Measurements from ENCODE around the gene IL5.

DNA sequence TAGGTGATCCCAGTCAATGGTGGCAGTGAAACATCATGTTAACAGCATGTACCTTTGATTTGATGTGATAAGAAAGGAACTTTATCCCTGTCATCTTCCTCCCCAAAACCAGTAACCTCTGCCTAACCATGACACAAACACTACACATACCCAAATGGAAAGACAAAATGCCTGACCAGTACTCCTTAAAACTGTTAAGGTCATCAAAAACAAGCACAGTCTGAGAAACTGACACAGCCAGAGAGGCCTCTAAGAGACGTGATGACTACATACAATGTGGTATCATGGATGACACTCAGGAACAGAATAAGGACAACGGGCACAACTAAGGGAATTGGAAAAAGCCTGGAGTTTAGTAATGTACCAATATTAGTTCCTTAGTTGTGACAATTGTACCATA, 3.9 kb upstream of the IL5 start:
- TF ChIP-seq, protein P1, sequence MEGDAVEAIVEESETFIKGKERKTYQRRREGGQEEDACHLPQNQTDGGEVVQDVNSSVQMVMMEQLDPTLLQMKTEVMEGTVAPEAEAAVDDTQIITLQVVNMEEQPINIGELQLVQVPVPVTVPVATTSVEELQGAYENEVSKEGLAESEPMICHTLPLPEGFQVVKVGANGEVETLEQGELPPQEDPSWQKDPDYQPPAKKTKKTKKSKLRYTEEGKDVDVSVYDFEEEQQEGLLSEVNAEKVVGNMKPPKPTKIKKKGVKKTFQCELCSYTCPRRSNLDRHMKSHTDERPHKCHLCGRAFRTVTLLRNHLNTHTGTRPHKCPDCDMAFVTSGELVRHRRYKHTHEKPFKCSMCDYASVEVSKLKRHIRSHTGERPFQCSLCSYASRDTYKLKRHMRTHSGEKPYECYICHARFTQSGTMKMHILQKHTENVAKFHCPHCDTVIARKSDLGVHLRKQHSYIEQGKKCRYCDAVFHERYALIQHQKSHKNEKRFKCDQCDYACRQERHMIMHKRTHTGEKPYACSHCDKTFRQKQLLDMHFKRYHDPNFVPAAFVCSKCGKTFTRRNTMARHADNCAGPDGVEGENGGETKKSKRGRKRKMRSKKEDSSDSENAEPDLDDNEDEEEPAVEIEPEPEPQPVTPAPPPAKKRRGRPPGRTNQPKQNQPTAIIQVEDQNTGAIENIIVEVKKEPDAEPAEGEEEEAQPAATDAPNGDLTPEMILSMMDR (IDR thresholded peaks at IDR 0.05; ENCODE audit: low read depth, low read length, missing input control) = no peak
- TF ChIP-seq RXRA (IDR thresholded peaks at IDR 0.05) (no peak), JUND (IDR thresholded peaks at IDR 0.05) (no peak), RAD21 (IDR thresholded peaks at IDR 0.05) (no peak), EGR1 (IDR thresholded peaks at IDR 0.05; ENCODE audit: low read depth in 2 of 2) (no peak), YY1 (IDR thresholded peaks at IDR 0.05) (no peak), NR2F2 (IDR thresholded peaks at IDR 0.05) (no peak)
- TF ChIP-seq, protein P2, sequence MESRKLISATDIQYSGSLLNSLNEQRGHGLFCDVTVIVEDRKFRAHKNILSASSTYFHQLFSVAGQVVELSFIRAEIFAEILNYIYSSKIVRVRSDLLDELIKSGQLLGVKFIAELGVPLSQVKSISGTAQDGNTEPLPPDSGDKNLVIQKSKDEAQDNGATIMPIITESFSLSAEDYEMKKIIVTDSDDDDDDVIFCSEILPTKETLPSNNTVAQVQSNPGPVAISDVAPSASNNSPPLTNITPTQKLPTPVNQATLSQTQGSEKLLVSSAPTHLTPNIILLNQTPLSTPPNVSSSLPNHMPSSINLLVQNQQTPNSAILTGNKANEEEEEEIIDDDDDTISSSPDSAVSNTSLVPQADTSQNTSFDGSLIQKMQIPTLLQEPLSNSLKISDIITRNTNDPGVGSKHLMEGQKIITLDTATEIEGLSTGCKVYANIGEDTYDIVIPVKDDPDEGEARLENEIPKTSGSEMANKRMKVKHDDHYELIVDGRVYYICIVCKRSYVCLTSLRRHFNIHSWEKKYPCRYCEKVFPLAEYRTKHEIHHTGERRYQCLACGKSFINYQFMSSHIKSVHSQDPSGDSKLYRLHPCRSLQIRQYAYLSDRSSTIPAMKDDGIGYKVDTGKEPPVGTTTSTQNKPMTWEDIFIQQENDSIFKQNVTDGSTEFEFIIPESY (IDR thresholded peaks at IDR 0.05) = no peak
- TF ChIP-seq, protein P3, sequence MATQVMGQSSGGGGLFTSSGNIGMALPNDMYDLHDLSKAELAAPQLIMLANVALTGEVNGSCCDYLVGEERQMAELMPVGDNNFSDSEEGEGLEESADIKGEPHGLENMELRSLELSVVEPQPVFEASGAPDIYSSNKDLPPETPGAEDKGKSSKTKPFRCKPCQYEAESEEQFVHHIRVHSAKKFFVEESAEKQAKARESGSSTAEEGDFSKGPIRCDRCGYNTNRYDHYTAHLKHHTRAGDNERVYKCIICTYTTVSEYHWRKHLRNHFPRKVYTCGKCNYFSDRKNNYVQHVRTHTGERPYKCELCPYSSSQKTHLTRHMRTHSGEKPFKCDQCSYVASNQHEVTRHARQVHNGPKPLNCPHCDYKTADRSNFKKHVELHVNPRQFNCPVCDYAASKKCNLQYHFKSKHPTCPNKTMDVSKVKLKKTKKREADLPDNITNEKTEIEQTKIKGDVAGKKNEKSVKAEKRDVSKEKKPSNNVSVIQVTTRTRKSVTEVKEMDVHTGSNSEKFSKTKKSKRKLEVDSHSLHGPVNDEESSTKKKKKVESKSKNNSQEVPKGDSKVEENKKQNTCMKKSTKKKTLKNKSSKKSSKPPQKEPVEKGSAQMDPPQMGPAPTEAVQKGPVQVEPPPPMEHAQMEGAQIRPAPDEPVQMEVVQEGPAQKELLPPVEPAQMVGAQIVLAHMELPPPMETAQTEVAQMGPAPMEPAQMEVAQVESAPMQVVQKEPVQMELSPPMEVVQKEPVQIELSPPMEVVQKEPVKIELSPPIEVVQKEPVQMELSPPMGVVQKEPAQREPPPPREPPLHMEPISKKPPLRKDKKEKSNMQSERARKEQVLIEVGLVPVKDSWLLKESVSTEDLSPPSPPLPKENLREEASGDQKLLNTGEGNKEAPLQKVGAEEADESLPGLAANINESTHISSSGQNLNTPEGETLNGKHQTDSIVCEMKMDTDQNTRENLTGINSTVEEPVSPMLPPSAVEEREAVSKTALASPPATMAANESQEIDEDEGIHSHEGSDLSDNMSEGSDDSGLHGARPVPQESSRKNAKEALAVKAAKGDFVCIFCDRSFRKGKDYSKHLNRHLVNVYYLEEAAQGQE (IDR thresholded peaks at IDR 0.05) = no peak
- TF ChIP-seq, protein P4, sequence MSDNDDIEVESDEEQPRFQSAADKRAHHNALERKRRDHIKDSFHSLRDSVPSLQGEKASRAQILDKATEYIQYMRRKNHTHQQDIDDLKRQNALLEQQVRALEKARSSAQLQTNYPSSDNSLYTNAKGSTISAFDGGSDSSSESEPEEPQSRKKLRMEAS (IDR thresholded peaks at IDR 0.05) = no peak
